HepG2 (cell line): ENCODE results near the gene MED25. TPM values are rescaled to one million over a fixed set of nuclear protein-coding genes. Genes with fewer than 3 reads are reported as not detected.

Experiments used
- HDAC6 ChIP-seq: fragments of 200-600 bp; sonication (generic); IDR thresholded peaks from 2 replicates; pipeline ENCODE4 v1.7.0; 2017; ENCODE audit warnings: mild to moderate bottlenecking, antibody characterized with exemption, low read length, low read depth
- LRRFIP1 ChIP-seq: sonication (generic); formaldehyde crosslinking; conservative IDR thresholded peaks from 2 replicates; pipeline ENCODE4 v1.4.0; 2020; ENCODE audit warnings: missing genetic modification reagents
- MTF2 ChIP-seq: sonication (generic); formaldehyde crosslinking; IDR thresholded peaks from 2 replicates; pipeline ENCODE4 v1.5.0; 2020; ENCODE audit warnings: missing genetic modification reagents, borderline replicate concordance
- NFATC3 ChIP-seq: sonication (generic); formaldehyde crosslinking; IDR thresholded peaks from 2 replicates; pipeline ENCODE4 v1.5.1; 2020; ENCODE audit warnings: mild to moderate bottlenecking, missing genetic modification reagents
- NR2F1 ChIP-seq, 2 experiments: fragments of 450-650 bp in 1 of 2; formaldehyde crosslinking in 1 of 2; IDR thresholded peaks; 2 replicates each; pipeline versions ENCODE4 v1.5.0 to v1.6.1; 2016 to 2020; ENCODE audit warnings: mild to moderate bottlenecking in 1 of 2, missing compliant biosample characterization in 1 of 2, missing genetic modification reagents in 1 of 2, moderate library complexity in 1 of 2
- PTBP1 ChIP-seq: fragments of 200-400 bp; formaldehyde crosslinking; IDR thresholded peaks from 2 replicates; pipeline ENCODE4 v1.6.1; 2018; ENCODE audit warnings: low read length, low read depth; ENCODE audit not compliant: poor library complexity, severe bottlenecking
- REPIN1 ChIP-seq: sonication (generic); formaldehyde crosslinking; IDR thresholded peaks from 2 replicates; pipeline ENCODE4 v1.8.0; 2022; ENCODE audit warnings: missing genetic modification reagents, low read depth, mild to moderate bottlenecking, borderline replicate concordance
- REST ChIP-seq, 2 experiments: IDR thresholded peaks; 2 replicates each; pipeline ENCODE4 v1.6.1; 2011 to 2012; ENCODE audit warnings: low read length in 2 of 2, borderline replicate concordance in 1 of 2, low read depth in 1 of 2, mild to moderate bottlenecking in 1 of 2, moderate library complexity in 1 of 2
- SETDB1 ChIP-seq: sonication (generic); formaldehyde crosslinking; IDR thresholded peaks from 2 replicates; pipeline ENCODE4 v1.5.1; 2020; ENCODE audit warnings: missing genetic modification reagents, mild to moderate bottlenecking, borderline replicate concordance
- SNRNP70 ChIP-seq: fragments of 200-400 bp; formaldehyde crosslinking; IDR thresholded peaks from 2 replicates; pipeline ENCODE4 v1.6.1; 2017; ENCODE audit warnings: mild to moderate bottlenecking, low read depth, low read length, moderate library complexity
- ZFX ChIP-seq: sonication (generic); formaldehyde crosslinking; IDR thresholded peaks from 2 replicates; pipeline ENCODE4 v1.4.0; 2020; ENCODE audit warnings: mild to moderate bottlenecking, low read depth, missing genetic modification reagents, moderate library complexity
- ZNF484 ChIP-seq: sonication (generic); formaldehyde crosslinking; IDR thresholded peaks from 2 replicates; pipeline ENCODE4 v1.5.1; 2020; ENCODE audit warnings: mild to moderate bottlenecking, low read depth, missing genetic modification reagents, borderline replicate concordance
- polyA plus RNA-seq, 8 experiments: library from polyadenylated mRNA; depleted of rRNA in 3 of 8; stranded (reverse) in 7 of 8; unstranded in 1 of 8; fragments of >200 nt; fragmentation: Illumina TruSeq in 4 of 8; extraction: Trizol in 4 of 8; gene quantifications; 2 replicates each; pipeline versions ENCODE4 v1.2.1 to v1.2.3, GENCODE V29; 2011 to 2016; ENCODE audit warnings: low read depth in 4 of 8, missing spikeins in 1 of 8, mixed read lengths in 1 of 8; ENCODE audit not compliant: insufficient read depth in 1 of 8
- total RNA-seq, 5 experiments: library from RNA; depleted of rRNA; stranded (reverse); fragments of >200 nt; fragmentation: Illumina TruSeq; extraction: Trizol; gene quantifications; 2 replicates each; pipeline ENCODE4 v1.2.3, GENCODE V29; 2016; ENCODE audit warnings: low read depth in 1 of 5
- TF ChIP-seq, protein P1 (sequence below): sonication (generic); formaldehyde crosslinking; IDR thresholded peaks from 2 replicates; pipeline ENCODE4 v1.5.1; 2020; ENCODE audit warnings: missing genetic modification reagents, mild to moderate bottlenecking, borderline replicate concordance
- TF ChIP-seq, protein P2 (sequence below): sonication (generic); formaldehyde crosslinking; IDR thresholded peaks from 2 replicates; pipeline ENCODE4 v1.4.0; 2020; ENCODE audit warnings: missing genetic modification reagents

MED25 gene
- total and polyA plus RNA-seq, 2 of the 13 experiments (the other 11 are each of a cell fraction or from before 2014, with no cell fraction given) = 11.1 to 15.1 TPM

- TF ChIP-seq ZFX (CRISPR knock-in tag) (peak; percentile 84), PTBP1 (peak; percentile 22), NR2F1 (CRISPR knock-in tag; IDR thresholded peaks at IDR 0.05) (peak in 1 of 2 experiments; percentile 42; a peak in 1 of 4 replicates), HDAC6 (no peak), SETDB1 (CRISPR knock-in tag) (no peak), NFATC3 (CRISPR knock-in tag) (no peak), SNRNP70 (no peak), REST (IDR thresholded peaks at IDR 0.05; ENCODE audit: borderline replicate concordance in 1 of 2, low read depth in 1 of 2, low read length in 2 of 2) (no peak; a peak in 1 of 4 replicates), MTF2 (CRISPR knock-in tag) (no peak; the same call in 1 of the 2 replicates), REPIN1 (CRISPR knock-in tag) (no peak), ZNF484 (CRISPR knock-in tag) (0 out of 2 replicates have a peak, but pooled peaks have one; percentile 38), LRRFIP1 (CRISPR knock-in tag) (no peak)
- TF ChIP-seq, protein P1, sequence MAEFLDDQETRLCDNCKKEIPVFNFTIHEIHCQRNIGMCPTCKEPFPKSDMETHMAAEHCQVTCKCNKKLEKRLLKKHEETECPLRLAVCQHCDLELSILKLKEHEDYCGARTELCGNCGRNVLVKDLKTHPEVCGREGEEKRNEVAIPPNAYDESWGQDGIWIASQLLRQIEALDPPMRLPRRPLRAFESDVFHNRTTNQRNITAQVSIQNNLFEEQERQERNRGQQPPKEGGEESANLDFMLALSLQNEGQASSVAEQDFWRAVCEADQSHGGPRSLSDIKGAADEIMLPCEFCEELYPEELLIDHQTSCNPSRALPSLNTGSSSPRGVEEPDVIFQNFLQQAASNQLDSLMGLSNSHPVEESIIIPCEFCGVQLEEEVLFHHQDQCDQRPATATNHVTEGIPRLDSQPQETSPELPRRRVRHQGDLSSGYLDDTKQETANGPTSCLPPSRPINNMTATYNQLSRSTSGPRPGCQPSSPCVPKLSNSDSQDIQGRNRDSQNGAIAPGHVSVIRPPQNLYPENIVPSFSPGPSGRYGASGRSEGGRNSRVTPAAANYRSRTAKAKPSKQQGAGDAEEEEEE = peak; percentile 47; the same call in 1 of the 2 replicates
- TF ChIP-seq, protein P2, sequence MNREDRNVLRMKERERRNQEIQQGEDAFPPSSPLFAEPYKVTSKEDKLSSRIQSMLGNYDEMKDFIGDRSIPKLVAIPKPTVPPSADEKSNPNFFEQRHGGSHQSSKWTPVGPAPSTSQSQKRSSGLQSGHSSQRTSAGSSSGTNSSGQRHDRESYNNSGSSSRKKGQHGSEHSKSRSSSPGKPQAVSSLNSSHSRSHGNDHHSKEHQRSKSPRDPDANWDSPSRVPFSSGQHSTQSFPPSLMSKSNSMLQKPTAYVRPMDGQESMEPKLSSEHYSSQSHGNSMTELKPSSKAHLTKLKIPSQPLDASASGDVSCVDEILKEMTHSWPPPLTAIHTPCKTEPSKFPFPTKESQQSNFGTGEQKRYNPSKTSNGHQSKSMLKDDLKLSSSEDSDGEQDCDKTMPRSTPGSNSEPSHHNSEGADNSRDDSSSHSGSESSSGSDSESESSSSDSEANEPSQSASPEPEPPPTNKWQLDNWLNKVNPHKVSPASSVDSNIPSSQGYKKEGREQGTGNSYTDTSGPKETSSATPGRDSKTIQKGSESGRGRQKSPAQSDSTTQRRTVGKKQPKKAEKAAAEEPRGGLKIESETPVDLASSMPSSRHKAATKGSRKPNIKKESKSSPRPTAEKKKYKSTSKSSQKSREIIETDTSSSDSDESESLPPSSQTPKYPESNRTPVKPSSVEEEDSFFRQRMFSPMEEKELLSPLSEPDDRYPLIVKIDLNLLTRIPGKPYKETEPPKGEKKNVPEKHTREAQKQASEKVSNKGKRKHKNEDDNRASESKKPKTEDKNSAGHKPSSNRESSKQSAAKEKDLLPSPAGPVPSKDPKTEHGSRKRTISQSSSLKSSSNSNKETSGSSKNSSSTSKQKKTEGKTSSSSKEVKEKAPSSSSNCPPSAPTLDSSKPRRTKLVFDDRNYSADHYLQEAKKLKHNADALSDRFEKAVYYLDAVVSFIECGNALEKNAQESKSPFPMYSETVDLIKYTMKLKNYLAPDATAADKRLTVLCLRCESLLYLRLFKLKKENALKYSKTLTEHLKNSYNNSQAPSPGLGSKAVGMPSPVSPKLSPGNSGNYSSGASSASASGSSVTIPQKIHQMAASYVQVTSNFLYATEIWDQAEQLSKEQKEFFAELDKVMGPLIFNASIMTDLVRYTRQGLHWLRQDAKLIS (CRISPR knock-in tag) = no peak
Measured at GRCh38 chr19:49866933-49867782, 49.1 kb downstream of the MED25 start, which contains the start of gene PNKP (continued).
